ENCODE results near the gene CDH15.

GRCh38 chr16:89224665-89225064, 53.1 kb downstream of the CDH15 start:
- TF ChIP-seq, protein P1, sequence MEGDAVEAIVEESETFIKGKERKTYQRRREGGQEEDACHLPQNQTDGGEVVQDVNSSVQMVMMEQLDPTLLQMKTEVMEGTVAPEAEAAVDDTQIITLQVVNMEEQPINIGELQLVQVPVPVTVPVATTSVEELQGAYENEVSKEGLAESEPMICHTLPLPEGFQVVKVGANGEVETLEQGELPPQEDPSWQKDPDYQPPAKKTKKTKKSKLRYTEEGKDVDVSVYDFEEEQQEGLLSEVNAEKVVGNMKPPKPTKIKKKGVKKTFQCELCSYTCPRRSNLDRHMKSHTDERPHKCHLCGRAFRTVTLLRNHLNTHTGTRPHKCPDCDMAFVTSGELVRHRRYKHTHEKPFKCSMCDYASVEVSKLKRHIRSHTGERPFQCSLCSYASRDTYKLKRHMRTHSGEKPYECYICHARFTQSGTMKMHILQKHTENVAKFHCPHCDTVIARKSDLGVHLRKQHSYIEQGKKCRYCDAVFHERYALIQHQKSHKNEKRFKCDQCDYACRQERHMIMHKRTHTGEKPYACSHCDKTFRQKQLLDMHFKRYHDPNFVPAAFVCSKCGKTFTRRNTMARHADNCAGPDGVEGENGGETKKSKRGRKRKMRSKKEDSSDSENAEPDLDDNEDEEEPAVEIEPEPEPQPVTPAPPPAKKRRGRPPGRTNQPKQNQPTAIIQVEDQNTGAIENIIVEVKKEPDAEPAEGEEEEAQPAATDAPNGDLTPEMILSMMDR (IDR thresholded peaks at IDR 0.05), result no peak
- TF ChIP-seq POLR2A (IDR thresholded peaks at IDR 0.05), result no peak

All from thyroid gland (tissue), 4 donors.